ENCODE results near the gene ANKS1B. TPM values are rescaled to one million over a fixed set of nuclear protein-coding genes. Genes with fewer than 3 reads are reported as not detected.

The ANKS1B gene
- total RNA-seq, 1 donor = 47.0 TPM

- H3K4me3 ChIP-seq (ENCODE audit: low read depth, low read length) = no peak overlapping the region
- DNase-seq (ENCODE audit: low read depth) = no peak
- no peak for TF ChIP-seq CTCF (IDR thresholded peaks at IDR 0.05; ENCODE audit: insufficient read depth, low read length)
These were observed 549.5 kb downstream of the ANKS1B start for GRCh38 chr12:99435095-99435791.

- TF ChIP-seq CTCF (IDR thresholded peaks at IDR 0.05; ENCODE audit: insufficient read depth, low read length) = no peak
- H3K4me3 ChIP-seq (ENCODE audit: low read depth, low read length) = no peak overlapping the region
These were observed 551.6 kb downstream of the ANKS1B start for GRCh38 chr12:99433155-99433554.

GRCh38 chr12:99431203-99431602, 553.5 kb downstream of the ANKS1B start:
- no peak for TF ChIP-seq CTCF (IDR thresholded peaks at IDR 0.05; ENCODE audit: insufficient read depth, low read length)
- DNase-seq (ENCODE audit: low read depth) = no peak
- H3K4me3 ChIP-seq (ENCODE audit: low read depth, low read length) = no peak overlapping the region

More at GRCh38 chr12:99433155-99433554, 551.6 kb downstream of the ANKS1B start:
- DNase-seq (ENCODE audit: low read depth) = no peak

GRCh38 chr12:99427104-99427503, 557.6 kb downstream of the ANKS1B start:
- no peak overlapping the region for H3K4me3 ChIP-seq (ENCODE audit: low read depth, low read length)
- DNase-seq (ENCODE audit: low read depth) = no peak
- TF ChIP-seq CTCF (IDR thresholded peaks at IDR 0.05; ENCODE audit: insufficient read depth, low read length) = no peak

GRCh38 chr12:99418379-99418778, 566.4 kb downstream of the ANKS1B start:
- TF ChIP-seq CTCF (IDR thresholded peaks at IDR 0.05; ENCODE audit: insufficient read depth, low read length) = no peak
- no peak for DNase-seq (ENCODE audit: low read depth)
- H3K4me3 ChIP-seq (ENCODE audit: low read depth, low read length) = no peak overlapping the region

- no peak overlapping the region for H3K4me3 ChIP-seq (ENCODE audit: low read depth, low read length)
- DNase-seq (ENCODE audit: low read depth) = no peak
- no peak for TF ChIP-seq CTCF (IDR thresholded peaks at IDR 0.05; ENCODE audit: insufficient read depth, low read length)
These were observed 571.0 kb downstream of the ANKS1B start for GRCh38 chr12:99413751-99414150.

- no peak for DNase-seq (ENCODE audit: low read depth)
- H3K4me3 ChIP-seq (ENCODE audit: low read depth, low read length) = no peak overlapping the region
- no peak for TF ChIP-seq CTCF (IDR thresholded peaks at IDR 0.05; ENCODE audit: insufficient read depth, low read length)
These were observed 591.0 kb downstream of the ANKS1B start for GRCh38 chr12:99393763-99394162.

Data from fibroblast of the aortic adventitia (primary cell).